ENCODE data around the gene CTNNA3. TPM values are rescaled to one million over a fixed set of nuclear protein-coding genes. Genes with fewer than 3 reads are reported as not detected.

Gene CTNNA3
- total RNA-seq, 1 experiment from 2014 or later, result 0.32 TPM

DNA sequence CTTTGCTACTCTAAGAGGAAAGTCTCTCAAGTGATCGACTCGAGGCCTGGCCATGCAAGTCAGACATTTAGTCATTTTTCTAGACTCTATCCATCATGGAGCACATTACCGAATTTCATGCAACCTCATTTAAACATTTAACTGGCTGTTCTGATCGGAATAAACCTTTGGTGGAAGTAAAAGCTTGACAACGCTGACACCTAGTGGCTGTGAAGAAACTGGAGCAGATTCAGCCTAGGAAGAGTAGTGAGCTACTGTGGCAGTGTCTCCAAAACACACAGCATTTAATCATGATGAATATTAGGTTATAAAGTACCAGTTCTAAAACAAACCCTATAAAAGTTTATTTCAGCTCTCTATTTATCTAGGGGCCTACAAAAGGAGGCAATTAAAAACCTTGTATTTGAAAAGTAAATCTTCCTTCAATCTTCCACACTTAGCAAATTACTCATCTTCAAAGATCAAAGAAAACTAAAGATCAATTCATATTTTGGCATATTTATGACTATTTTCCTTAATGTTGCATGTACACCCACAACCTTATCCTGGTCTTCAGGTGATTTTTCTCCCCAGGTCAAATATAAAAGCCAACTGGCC is 175.0 kb downstream of the CTNNA3 start:
- no peaks in the 10 kb centered on the region for H3K79me2 ChIP-seq (ENCODE audit: insufficient read depth, low read length)
- BruUV-seq (replicated peaks), result no TSS peak
- no peak overlapping the region for H3K27ac ChIP-seq (ENCODE audit: low read depth, low read length)
- H3K4me1 ChIP-seq (ENCODE audit: control insufficient read depth in 1 of 2, insufficient read depth in 2 of 2, low read length in 2 of 2), result peaks cover 0 to 3% of the 10 kb centered on the region in 2 experiments; a peak in 1 of 4 replicates
- no peak overlapping the region for H3K4me2 ChIP-seq (ENCODE audit: low read length)
- no peaks in the 10 kb centered on the region for H3K9me2 ChIP-seq (ENCODE audit: insufficient read depth)
- no peak overlapping the region for H3K4me3 ChIP-seq (replicated peaks in 1 of 2; ENCODE audit: low read depth in 1 of 2, low read length in 2 of 2)
- ChIA-PET RAD21 (ENCODE audit: low non-redundant PET in 1 of 2, low total read pairs in 2 of 2, uncharacterized antibody in 2 of 2, unreplicated experiment in 2 of 2) (interaction anchor here in 1 of 2 experiments (0.6 to 1.0 kb wide), 2 partner anchors 252 to 259 kb away, joined by 3 read pairs; no protein-coding TSS in a partner anchor), CTCF (interaction anchor here (0.6 to 1.2 kb wide), 13 partner anchors 10 to 595 kb away, joined by 3 to 12 read pairs (median 3); partner anchors contain the start of gene LRRTM3), POLR2A (no interaction called here)
- H3K27me3 ChIP-seq (ENCODE audit: insufficient read depth, low read length), result no peaks in the 10 kb centered on the region
- DNase-seq (ENCODE audit: low read depth, low spot score) (peak; percentile 50), ATAC-seq (peak; percentile 91)
- no peak overlapping the region for H3K9ac ChIP-seq (ENCODE audit: low read length)
- no peaks in the 10 kb centered on the region for H3K36me3 ChIP-seq (ENCODE audit: control insufficient read depth in 1 of 2, insufficient read depth in 2 of 2, low read length in 2 of 2)
- H3K9me3 ChIP-seq (ENCODE audit: control insufficient read depth in 1 of 2, insufficient read depth in 1 of 2, low read depth in 1 of 2, low read length in 2 of 2), result no peaks in the 10 kb centered on the region
- TF ChIP-seq, protein P1, sequence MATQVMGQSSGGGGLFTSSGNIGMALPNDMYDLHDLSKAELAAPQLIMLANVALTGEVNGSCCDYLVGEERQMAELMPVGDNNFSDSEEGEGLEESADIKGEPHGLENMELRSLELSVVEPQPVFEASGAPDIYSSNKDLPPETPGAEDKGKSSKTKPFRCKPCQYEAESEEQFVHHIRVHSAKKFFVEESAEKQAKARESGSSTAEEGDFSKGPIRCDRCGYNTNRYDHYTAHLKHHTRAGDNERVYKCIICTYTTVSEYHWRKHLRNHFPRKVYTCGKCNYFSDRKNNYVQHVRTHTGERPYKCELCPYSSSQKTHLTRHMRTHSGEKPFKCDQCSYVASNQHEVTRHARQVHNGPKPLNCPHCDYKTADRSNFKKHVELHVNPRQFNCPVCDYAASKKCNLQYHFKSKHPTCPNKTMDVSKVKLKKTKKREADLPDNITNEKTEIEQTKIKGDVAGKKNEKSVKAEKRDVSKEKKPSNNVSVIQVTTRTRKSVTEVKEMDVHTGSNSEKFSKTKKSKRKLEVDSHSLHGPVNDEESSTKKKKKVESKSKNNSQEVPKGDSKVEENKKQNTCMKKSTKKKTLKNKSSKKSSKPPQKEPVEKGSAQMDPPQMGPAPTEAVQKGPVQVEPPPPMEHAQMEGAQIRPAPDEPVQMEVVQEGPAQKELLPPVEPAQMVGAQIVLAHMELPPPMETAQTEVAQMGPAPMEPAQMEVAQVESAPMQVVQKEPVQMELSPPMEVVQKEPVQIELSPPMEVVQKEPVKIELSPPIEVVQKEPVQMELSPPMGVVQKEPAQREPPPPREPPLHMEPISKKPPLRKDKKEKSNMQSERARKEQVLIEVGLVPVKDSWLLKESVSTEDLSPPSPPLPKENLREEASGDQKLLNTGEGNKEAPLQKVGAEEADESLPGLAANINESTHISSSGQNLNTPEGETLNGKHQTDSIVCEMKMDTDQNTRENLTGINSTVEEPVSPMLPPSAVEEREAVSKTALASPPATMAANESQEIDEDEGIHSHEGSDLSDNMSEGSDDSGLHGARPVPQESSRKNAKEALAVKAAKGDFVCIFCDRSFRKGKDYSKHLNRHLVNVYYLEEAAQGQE (IDR thresholded peaks at IDR 0.05; ENCODE audit: low read depth), result no peak
- TF ChIP-seq, protein P2, sequence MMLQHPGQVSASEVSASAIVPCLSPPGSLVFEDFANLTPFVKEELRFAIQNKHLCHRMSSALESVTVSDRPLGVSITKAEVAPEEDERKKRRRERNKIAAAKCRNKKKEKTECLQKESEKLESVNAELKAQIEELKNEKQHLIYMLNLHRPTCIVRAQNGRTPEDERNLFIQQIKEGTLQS (IDR thresholded peaks at IDR 0.05), result no peak
- no peak for TF ChIP-seq ZFX (IDR thresholded peaks at IDR 0.05)
- peak; percentile 84 for TF ChIP-seq RAD21 (IDR thresholded peaks at IDR 0.05; ENCODE audit: low read depth)
- TF ChIP-seq ZNF274 (IDR thresholded peaks at IDR 0.05; ENCODE audit: low read depth, low read length), result no peak
- TF ChIP-seq, protein P3, sequence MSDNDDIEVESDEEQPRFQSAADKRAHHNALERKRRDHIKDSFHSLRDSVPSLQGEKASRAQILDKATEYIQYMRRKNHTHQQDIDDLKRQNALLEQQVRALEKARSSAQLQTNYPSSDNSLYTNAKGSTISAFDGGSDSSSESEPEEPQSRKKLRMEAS (IDR thresholded peaks at IDR 0.05), result no peak
- TF ChIP-seq JUND (IDR thresholded peaks at IDR 0.05), result no peak
- TF ChIP-seq, protein P4, sequence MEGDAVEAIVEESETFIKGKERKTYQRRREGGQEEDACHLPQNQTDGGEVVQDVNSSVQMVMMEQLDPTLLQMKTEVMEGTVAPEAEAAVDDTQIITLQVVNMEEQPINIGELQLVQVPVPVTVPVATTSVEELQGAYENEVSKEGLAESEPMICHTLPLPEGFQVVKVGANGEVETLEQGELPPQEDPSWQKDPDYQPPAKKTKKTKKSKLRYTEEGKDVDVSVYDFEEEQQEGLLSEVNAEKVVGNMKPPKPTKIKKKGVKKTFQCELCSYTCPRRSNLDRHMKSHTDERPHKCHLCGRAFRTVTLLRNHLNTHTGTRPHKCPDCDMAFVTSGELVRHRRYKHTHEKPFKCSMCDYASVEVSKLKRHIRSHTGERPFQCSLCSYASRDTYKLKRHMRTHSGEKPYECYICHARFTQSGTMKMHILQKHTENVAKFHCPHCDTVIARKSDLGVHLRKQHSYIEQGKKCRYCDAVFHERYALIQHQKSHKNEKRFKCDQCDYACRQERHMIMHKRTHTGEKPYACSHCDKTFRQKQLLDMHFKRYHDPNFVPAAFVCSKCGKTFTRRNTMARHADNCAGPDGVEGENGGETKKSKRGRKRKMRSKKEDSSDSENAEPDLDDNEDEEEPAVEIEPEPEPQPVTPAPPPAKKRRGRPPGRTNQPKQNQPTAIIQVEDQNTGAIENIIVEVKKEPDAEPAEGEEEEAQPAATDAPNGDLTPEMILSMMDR (IDR thresholded peaks at IDR 0.05 in 2 of 3, conservative IDR thresholded peaks at IDR 0.05 in 1 of 3; ENCODE audit: borderline replicate concordance in 1 of 3, insufficient read depth in 1 of 3, low read depth in 2 of 3, low read length in 2 of 3), result peak; percentile 65 to 89 (median 79)
- no peaks in the 10 kb centered on the region for H4K20me1 ChIP-seq (ENCODE audit: insufficient read depth)
- intact Hi-C loops (cut with micrococcal nuclease), result loop anchor here (2.0 kb wide), 1 partner anchor 258 kb away; no protein-coding TSS in a partner anchor
- peak overlapping the region; percentile 97 for H2AFZ ChIP-seq (ENCODE audit: low read depth, low read length, poor library complexity, severe bottlenecking)
